ENCODE results near the gene LYSMD4.
A peak's percentile ranks its signal among the peaks of the same experiment; 100 is the strongest.

LYSMD4 gene

GRCh38 chr15:99706557-99707303 lies 26.5 kb downstream of the LYSMD4 start:
- no peak for DNase-seq (ENCODE audit: low spot score)

- DNase-seq (ENCODE audit: low spot score): peak; percentile 60
Observed at GRCh38 chr15:99704444-99704838, 28.8 kb downstream of the LYSMD4 start.

GRCh38 chr15:99703603-99704443 lies 29.4 kb downstream of the LYSMD4 start:
- DNase-seq (ENCODE audit: low spot score): peak; percentile 68

DNA sequence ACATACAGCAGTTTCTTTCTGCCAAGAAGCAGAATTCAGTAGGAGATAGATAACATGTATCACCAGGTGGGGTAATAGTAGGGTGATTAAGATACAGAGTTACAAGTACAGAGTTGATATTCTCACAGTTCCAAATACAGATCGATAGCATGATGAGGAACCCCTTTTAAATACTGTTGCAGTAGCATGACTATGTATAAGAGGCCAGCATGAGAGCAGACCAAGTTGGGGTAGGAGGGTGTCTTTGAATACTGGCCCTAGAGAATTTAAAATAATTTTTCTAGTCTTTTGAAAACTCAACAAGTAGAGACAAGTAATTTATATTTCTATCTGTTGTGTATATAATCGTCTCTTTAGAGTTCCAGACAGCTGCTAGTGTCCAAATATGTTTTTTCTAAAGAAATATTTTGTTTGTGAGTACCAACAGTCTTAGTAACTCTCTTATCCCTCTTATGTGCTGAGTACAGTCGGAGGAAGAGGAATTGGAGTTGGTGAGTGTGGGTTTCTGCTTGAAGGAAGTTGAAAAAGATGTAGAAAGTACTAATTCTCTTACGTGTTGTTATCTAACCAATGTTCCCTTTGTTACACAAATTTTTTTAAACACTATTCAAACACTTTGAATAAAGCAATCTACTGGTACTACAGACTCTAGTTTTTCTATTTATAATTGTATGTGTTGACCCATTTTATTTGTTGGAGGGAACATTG lies 30.2 kb downstream of the LYSMD4 start:
- no peak for DNase-seq (ENCODE audit: low spot score)

DNA sequence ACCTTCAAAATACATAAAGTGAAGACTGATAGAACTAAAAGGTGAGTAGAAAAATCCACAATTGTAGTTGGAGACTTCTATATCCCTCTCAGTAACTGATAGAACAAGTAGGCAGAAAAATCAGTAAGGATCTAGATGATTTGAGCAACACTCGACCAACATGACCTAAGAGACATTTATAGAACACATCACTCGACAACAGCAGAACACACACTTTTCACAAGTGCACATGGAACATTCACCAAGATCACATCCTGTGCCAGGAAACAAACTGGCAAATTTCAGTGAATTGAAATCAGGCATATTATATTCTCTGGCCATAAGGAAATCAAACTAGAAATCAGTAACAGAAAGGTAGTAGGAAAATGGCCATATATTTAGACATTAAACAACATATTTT lies 37.1 kb downstream of the LYSMD4 start:
- DNase-seq (ENCODE audit: low spot score): no peak

DNA sequence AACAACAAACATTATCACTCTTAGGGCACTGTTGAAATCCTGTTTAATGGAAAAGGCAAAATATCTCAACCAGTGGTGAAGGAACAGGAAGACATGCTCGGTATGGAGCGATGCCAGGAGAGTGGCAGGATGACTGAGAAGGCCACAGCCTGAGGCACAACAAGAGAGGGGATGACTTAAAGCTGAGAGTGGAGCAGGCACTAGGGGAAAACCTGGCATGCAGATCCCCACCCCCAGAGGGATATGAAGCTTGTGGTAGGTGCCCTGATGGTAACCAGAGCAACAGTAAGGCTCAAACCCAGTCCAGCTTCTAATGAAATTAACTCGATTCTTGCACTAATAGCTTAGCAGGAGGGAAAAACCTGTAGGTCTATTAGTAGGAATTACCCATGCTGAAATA lies 40.4 kb downstream of the LYSMD4 start:
- no peak for DNase-seq (ENCODE audit: low spot score)

- DNase-seq (ENCODE audit: low spot score): no peak
Observed at GRCh38 chr15:99686290-99686689, 46.9 kb downstream of the LYSMD4 start.

GRCh38 chr15:99683000-99683670 lies 50.1 kb downstream of the LYSMD4 start:
- no peak for DNase-seq (ENCODE audit: low spot score)

DNA sequence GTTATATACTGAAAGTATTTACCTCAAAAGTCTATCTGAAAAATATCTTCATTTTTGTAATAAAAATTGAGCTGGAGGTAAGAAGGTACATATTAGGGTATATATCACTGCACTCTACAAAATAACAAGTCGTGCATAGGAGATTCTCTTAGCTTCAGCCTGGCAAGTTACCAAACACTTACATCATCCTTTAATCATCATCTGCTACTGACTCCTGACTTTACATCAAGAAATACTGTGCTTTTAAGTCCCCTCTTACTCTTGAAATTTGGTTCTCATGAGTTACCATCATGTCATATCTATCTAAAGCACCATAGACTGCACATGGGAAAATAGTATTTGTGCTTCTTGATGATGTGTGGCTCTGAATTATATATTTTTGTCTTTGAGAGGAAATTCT lies 50.8 kb downstream of the LYSMD4 start:
- DNase-seq (ENCODE audit: low spot score): peak; percentile 26

- DNase-seq (ENCODE audit: low spot score): no peak
Observed at GRCh38 chr15:99681990-99682389, 51.2 kb downstream of the LYSMD4 start.

GRCh38 chr15:99680276-99680675 lies 53.0 kb downstream of the LYSMD4 start:
- DNase-seq (ENCODE audit: low spot score): no peak

GRCh38 chr15:99677540-99678134 lies 55.6 kb downstream of the LYSMD4 start:
- no peak for DNase-seq (ENCODE audit: low spot score)

Measured in AG08396 (cell line).